HG03520 (cell line): Measurements from ENCODE around the gene STARD3.

ENCODE experiments used
- ATAC-seq: cut with Tn5 transposase; IDR thresholded peaks from one replicate; pipeline ENCODE4 v1.9.1; 2021; ENCODE audit warnings: mild to moderate bottlenecking, moderate library complexity; ENCODE audit not compliant: unreplicated experiment

Gene STARD3

DNA sequence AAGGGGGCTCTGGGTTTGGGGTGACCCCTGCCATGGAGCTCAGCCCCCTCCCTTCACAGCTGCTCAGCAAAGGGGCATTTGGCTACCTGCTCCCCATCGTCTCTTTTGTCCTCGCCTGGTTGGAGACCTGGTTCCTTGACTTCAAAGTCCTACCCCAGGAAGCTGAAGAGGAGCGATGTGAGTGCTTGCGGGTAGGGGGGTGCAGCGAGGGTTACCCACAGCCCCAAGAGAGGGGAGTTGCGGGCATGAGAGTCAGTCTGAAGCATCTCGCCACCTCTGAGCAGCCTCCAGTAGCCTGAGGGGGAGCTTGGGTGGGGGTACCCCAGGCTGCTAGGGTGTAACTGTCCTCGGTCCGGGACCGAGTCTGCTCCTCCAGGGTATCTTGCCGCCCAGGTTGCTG lies 21.4 kb downstream of the STARD3 start:
- ATAC-seq: no peak

DNA sequence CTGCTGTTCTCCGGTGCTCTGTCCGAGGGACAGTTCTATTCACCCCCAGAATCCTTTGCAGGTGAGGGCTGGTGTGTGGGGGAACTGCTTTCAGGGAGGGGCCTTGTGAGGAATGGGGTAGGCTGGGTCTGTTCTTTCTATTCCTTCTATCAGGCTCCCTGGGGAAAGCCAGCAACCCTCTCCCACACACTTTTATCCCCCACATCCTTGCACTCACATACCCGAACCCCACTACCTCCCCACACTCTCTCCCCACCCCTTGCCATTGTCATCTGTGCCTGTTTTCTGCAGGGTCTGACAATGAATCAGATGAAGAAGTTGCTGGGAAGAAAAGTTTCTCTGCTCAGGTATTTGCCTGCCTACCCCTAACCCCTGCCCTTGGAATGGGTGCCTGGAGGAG lies 21.8 kb downstream of the STARD3 start:
- ATAC-seq: no peak

- no peak for ATAC-seq
Observed at GRCh38 chr17:39659279-39660010, 22.5 kb downstream of the STARD3 start.

DNA sequence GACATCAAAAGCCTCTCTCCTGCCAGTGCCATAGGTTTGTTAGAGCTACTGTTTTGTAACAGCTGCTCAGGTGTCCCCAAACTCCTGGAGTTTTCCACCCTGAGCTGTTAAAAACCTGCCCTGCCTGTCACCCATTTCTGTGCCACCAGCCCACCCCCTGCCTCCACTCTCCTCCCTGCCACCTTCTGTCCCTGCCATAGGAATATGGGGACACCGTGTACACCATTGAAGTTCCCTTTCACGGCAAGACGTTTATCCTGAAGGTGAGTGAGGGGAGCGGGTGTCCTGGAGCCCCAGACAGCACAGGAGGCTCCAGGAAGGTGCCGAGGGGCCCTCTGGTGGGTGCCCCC lies 23.0 kb downstream of the STARD3 start:
- no peak for ATAC-seq

DNA sequence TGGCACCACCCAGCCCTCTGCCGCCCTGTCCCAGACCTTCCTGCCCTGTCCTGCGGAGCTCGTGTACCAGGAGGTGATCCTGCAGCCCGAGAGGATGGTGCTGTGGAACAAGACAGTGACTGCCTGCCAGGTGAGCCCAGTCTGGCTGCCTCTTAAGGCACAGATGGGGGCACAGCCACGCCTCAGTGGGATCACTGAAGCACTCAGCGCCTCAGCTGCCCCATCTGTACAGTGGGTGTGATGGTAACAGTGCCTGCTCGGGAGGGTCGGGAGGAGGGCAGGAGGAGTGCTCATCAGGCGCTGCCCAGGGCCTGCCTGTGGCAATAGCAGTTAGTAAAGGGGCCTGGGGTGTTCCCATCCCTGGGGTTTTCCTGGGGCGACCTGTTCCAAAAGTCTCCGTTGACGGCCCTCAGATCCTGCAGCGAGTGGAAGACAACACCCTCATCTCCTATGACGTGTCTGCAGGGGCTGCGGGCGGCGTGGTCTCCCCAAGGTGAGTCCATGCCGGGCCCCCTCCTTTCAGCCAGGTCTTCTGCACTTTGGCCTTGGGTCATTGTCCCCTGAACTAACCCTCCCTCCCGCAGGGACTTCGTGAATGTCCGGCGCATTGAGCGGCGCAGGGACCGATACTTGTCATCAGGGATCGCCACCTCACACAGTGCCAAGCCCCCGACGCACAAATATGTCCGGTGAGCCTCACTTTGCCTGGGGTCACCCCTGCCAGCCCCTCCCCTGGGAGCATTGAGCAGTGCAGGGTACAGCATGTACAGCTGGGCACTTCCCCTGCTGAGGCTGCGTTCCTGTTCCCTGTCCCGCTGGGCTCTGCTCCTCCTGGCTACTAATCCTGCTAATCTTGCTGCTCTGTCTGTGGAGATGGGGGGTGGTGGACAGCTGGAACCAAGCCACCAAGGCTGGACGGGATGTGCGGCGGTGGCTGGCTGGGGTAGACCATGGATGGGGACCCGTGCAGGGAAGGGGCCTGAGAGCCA lies 23.7 kb downstream of the STARD3 start:
- ATAC-seq: no peak

DNA sequence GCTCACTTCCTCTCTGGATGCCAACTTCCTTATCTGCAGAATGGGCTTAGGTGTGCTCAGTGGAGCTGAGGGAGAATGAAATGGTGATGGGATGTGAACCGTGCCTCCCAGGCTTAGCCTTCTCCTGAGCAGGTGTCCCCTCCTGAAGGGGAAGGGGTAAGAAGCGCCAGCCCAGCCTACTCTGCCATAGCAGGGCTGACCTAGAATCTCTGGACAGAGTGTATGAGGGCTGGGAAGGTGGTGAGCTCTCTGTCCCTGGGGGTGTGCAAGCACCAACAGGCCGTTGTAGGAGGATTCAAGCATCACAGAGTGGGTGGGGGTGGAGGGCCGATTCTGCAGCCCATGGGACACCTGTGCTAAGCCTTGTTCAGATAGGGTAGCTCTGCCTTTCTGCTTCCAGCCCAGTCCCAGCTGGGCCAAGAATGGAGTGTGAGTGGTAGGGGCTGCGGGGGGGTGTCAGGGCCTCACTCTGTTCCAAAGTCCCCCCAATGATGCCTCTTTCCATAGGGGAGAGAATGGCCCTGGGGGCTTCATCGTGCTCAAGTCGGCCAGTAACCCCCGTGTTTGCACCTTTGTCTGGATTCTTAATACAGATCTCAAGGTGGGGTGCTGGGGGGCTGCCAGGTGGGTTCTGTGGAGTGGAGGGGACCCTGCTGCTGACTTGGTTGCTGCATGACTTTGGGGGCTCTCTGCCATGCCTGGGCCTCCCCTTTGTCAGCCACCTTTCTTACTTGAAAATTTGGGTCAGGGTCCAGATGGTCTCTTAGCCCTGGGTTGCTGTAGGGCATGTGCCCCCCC lies 25.0 kb downstream of the STARD3 start:
- ATAC-seq: no peak

DNA sequence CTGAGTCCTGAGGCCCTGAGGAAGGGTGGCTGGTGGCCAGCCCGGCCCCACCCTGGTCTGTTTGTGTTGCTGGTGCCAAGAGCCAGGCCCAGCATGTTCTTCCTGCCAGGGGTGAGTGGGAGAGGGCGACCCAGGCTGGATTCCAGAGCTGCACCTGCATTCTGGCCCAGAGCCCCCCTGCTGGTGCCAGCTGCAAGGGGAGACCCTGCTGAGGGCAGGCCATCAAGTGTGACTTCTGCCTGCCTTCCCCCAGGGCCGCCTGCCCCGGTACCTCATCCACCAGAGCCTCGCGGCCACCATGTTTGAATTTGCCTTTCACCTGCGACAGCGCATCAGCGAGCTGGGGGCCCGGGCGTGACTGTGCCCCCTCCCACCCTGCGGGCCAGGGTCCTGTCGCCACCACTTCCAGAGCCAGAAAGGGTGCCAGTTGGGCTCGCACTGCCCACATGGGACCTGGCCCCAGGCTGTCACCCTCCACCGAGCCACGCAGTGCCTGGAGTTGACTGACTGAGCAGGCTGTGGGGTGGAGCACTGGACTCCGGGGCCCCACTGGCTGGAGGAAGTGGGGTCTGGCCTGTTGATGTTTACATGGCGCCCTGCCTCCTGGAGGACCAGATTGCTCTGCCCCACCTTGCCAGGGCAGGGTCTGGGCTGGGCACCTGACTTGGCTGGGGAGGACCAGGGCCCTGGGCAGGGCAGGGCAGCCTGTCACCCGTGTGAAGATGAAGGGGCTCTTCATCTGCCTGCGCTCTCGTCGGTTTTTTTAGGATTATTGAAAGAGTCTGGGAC lies 25.8 kb downstream of the STARD3 start:
- ATAC-seq: no peak

- ATAC-seq: no peak
Observed at GRCh38 chr17:39663340-39663687, 26.4 kb downstream of the STARD3 start.

GRCh38 chr17:39663688-39664580 lies 27.0 kb downstream of the STARD3 start:
- ATAC-seq: no peak

DNA sequence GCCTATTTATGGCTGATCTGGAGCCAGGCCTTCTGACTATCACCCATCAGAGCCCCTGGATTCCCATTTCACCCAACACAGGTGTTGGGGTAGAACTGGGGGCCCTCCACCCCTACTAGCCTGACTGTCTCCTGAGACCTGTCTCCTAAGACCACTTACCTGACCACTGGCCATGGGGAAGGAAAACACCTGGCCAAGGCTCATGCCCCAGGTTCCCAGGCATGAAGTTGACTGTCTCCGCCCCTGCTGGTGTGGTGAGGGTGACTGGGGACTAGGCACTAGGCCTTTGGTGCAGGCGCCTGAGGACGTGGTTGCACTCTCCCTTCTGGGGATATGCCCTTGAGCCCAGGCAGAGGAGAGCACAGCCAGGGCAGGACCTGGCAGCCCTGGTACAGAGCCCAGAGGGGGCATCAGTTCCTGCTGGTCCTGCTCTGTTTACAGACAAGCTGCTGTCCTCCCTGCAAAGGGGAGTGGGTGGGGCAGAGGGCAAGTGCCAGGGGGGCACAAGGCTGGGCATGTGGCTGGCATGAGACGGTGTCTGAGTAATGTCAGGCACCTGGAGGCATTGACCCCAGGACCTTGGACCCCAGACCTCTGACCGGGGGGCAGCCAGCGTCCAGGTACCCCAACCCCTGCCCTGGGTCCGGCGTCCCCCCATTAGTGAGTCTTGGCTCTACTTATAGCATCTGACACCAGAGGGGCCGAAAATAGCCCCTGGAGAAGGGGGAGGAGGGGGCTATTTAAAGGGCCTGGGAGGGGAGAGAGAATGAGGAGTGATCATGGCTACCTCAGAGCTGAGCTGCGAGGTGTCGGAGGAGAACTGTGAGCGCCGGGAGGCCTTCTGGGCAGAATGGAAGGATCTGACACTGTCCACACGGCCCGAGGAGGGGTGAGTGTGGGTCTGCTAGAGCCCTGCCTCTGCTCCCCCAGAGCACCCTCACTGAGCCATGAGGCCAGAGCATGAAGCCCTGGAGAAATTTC lies 27.9 kb downstream of the STARD3 start, which contains the start of gene TCAP:
Gene TCAP (plus strand): TSS at position 769 of the 981 bp plus-strand sequence. CDS start 11 bp downstream, at position 780.
- ATAC-seq: no peak

DNA sequence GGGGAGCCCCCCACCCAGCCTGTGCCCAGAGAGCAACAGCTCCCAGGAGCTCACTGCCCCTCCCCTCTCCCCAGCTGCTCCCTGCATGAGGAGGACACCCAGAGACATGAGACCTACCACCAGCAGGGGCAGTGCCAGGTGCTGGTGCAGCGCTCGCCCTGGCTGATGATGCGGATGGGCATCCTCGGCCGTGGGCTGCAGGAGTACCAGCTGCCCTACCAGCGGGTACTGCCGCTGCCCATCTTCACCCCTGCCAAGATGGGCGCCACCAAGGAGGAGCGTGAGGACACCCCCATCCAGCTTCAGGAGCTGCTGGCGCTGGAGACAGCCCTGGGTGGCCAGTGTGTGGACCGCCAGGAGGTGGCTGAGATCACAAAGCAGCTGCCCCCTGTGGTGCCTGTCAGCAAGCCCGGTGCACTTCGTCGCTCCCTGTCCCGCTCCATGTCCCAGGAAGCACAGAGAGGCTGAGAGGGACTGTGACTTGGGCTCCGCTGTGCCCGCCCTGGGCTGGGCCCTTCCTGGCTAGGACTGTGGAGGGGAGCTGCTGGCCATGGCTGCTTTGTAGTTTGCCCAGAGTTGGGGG lies 28.8 kb downstream of the STARD3 start:
- ATAC-seq: no peak

DNA sequence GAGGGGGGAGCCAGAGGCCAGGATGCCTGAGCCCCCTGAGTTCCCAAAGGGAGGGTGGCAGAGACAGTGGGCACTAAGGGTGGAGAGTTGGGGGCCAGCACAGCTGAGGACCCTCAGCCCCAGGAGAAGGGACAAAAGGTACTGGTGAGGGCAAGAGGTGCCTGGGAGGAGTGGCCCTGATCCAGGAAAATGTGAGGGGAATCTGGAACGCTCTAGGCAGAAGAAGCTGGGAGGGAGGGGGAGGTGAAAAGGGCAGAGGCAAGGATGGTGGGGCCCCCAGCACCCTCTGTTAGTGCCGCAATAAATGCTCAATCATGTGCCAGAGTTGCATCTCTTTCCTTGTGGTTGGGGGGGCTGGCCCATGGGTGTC lies 29.3 kb downstream of the STARD3 start:
- no peak for ATAC-seq

DNA sequence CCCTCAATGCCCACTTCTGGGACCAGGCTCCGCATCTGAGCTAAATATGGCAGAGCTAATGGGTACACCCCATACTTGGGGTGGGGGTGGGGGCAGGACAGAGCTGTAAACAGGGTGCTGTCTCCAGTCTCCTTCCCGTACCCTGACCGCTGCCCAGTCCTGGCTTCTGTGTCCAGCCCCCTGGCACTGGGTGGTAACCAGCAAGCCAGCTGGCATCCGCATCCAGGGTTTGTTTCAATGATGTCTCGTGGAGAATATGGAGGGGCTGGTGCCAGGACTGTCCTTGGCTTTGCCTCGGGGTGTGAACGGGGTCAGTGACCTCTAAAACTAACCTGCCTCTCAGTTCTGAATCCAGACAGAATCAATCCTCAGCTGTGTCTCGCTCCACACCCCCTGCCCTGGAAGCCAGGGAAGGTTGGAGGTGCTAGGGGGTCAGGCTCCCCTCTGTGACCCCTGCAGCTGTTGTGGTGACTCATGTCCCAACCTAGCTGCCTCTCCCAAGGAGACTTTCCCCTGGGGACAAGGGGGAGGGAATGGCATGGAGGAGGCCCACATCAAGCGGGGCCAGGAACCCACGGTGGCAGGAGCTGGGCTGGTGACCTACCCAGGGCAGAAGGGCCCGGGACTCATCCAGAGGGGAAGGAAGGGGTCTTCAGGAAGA lies 29.8 kb downstream of the STARD3 start:
- no peak for ATAC-seq

GRCh38 chr17:39667262-39667944 lies 30.5 kb downstream of the STARD3 start:
- ATAC-seq: no peak

DNA sequence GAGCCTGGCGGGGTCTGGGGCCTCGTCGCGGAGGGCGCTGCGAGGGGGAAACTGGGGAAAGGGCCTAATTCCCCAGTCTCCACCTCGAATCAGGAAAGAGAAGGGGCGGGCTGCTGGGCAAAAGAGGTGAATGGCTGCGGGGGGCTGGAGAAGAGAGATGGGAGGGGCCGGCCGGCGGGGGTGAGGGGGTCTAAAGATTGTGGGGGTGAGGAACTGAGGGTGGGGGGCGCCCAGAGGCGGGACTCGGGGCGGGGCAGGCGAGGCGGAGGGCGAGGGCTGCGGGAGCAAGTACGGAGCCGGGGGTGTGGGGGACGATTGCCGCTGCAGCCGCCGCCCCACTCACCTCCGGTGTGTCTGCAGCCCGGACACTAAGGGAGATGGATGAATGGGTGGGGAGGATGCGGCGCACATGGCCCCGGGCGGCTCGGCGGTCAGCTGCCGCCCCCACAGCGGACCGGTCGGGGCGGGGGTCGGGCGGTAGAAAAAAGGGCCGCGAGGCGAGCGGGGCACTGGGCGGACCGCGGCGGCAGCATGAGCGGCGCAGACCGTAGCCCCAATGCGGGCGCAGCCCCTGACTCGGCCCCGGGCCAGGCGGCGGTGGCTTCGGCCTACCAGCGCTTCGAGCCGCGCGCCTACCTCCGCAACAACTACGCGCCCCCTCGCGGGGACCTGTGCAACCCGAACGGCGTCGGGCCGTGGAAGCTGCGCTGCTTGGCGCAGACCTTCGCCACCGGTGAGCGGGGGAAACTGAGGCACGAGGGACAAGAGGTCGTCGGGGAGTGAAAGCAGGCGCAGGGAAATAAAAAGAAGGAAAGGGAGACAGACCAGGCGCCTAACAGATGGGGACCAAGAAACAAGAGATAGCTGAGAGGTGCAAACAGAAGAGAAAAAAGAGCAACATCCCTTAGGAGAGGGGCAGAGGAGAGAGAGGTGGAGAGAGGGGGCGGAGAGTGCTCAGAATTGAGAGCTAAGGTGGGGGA lies 31.3 kb downstream of the STARD3 start, which contains the start of gene PNMT:
Gene PNMT (plus strand): TSS at position 509 of the 980 bp plus-strand sequence. CDS start 23 bp downstream, at position 532.
- no peak for ATAC-seq
